ENCODE results near the gene SLC25A46. TPM values are rescaled to one million over a fixed set of nuclear protein-coding genes. Genes with fewer than 3 reads are reported as not detected.

Gene SLC25A46
- total and polyA plus RNA-seq, 2 of the 8 experiments (the other 6 are each of a cell fraction or from before 2014, with no cell fraction given): 10.6 to 21.7 TPM

DNA sequence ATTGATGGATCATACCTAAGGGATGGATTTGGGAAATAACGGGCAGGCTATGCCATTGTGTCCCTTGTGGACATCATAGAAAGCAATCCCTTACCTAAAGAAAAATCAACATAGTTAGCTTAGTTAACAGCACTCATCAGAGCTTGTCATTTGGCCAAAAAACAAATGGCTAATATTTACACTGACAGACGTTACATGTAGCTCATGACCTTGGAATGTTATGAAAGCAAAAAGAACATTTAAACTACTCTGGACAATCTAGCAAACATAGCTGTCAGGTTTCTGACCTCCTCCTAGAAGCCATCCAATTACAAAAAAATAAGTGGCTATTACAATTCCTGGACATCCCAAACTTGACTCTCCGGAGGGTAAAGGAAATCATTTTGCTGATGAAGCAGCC is 36.1 kb upstream of the SLC25A46 start (continued):
- no peak for TF ChIP-seq BRCA1 (IDR thresholded peaks at IDR 0.05; ENCODE audit: low read depth, low read length)
